Heart right ventricle (tissue), 16 donors: ENCODE data around the gene RTF1. TPM values are rescaled to one million over a fixed set of nuclear protein-coding genes. Genes with fewer than 3 reads are reported as not detected.

Source experiments
- ATAC-seq, 8 donors: fragments of 200-7000 bp; cut with Tn5 transposase; one replicate each; pipeline ENCODE4 v1.9.1; 2020; ENCODE audit warnings: mild to moderate bottlenecking in 8 of 8, moderate library complexity in 8 of 8, moderate number of reproducible peaks in 1 of 8
- DNase-seq, 2 donors: peaks; one replicate each; pipeline ENCODE4 v3.0.0-alpha.2; 2020
- H3K27ac ChIP-seq, 10 donors: fragments of 200-600 bp; sonication (generic) in 2 of 10; one replicate each; pipeline versions ENCODE4 v1.5.0 to v1.8.0; 2020 to 2022; ENCODE audit warnings: mild to moderate bottlenecking in 3 of 10
- H3K27me3 ChIP-seq, 7 donors: fragments of 200-600 bp; one replicate each; pipeline ENCODE4 v1.8.0; 2021 to 2022; ENCODE audit warnings: mild to moderate bottlenecking in 2 of 7
- H3K36me3 ChIP-seq, 9 donors: fragments of 200-600 bp; sonication (generic) in 1 of 9; one replicate each; pipeline versions ENCODE4 v1.5.0 to v1.8.0; 2020 to 2022; ENCODE audit warnings: mild to moderate bottlenecking in 2 of 9
- H3K4me1 ChIP-seq, 9 donors: fragments of 200-600 bp; sonication (generic) in 1 of 9; one replicate each; pipeline versions ENCODE4 v1.5.0 to v1.8.0; 2020 to 2022; ENCODE audit warnings: mild to moderate bottlenecking in 4 of 9
- H3K4me3 ChIP-seq, 10 donors: fragments of 200-600 bp; sonication (generic) in 2 of 10; one replicate each; pipeline versions ENCODE4 v1.5.0 to v1.8.0; 2020 to 2022; ENCODE audit warnings: mild to moderate bottlenecking in 7 of 10, moderate library complexity in 2 of 10
- H3K9me3 ChIP-seq, 11 donors: fragments of 200-600 bp in 10 of 11; sonication (generic) in 2 of 11; one replicate each; pipeline versions ENCODE4 v1.5.0 to v1.8.0; 2013 to 2022; ENCODE audit warnings: mild to moderate bottlenecking in 2 of 11, control low read depth in 1 of 11, moderate library complexity in 1 of 11
- WGBS, 2 donors: extraction: QIAGEN DNeasy Blood & Tissue Kit; methylation state at CpG; one replicate each; pipeline ENCODE4 v1.1.7; 2013; ENCODE audit warnings: inconsistent platforms in 1 of 2; 5-methylcytosine and 5-hydroxymethylcytosine counted together
- intact Hi-C, 10 donors: fragments of 100-400 bp; cut with DNase I; formaldehyde crosslinking; loops; one replicate each; pipeline versions ENCODE4 v1.11.1 to v1.14.2; 2022
- polyA plus RNA-seq, 2 donors: library from polyadenylated mRNA; stranded (reverse); fragments of 200-250 nt; gene quantifications; one replicate each; pipeline ENCODE4 v1.2.3, GENCODE V29; 2013
- total RNA-seq, 10 donors: library from RNA; stranded (reverse); fragmentation: NEBNext Ultra II Directional in 3 of 10; extraction: Animal tissue kit (Norgen Biotek cat#: 25700) in 3 of 10; gene quantifications; one replicate each; pipeline versions ENCODE4 v1.2.1 to v1.2.4, GENCODE V29; 2021 to 2023
- TF ChIP-seq, protein P1 (sequence below), 9 donors: fragments of 200-600 bp; sonication (generic) in 2 of 9; IDR thresholded peaks; one replicate each; pipeline versions ENCODE4 v1.5.0 to v1.8.0; 2021 to 2022; ENCODE audit warnings: antibody characterized with exemption in 9 of 9, mild to moderate bottlenecking in 5 of 9, moderate library complexity in 1 of 9
- donor health status: Arrhythmogenic right ventricular cardiomyopathy.
- donor health status: ischemic (EF 13 %, LVEDD 7.1; RV severe dilation, severe dysfunction).
- donor health status: healthy with polysubstance abuse.
- donor health status: DM: no; HTN: yes; CAD: no.
- donor health status: DM: no; HTN: no; CAD: no.
- donor health status: ischemic (EF 25% LVEDD 6.9; RV normal size, moderate dysfunction).
- donor health status: ischemic (EF 25% LVEDD 5.7; RV mildly dilated, moderate dysfunction).
- donor health status: healthy.
- donor health status: DM: yes; HTN: yes; CAD: no.
- donor health status: Ischemic cardiomyopathy.
- donor health status: ischemic (EF 35%, LVEDD 5.7; RV mildly dilated, moderate dysfunction).
- donor health status: nonischemic (EF 11% LVEDD 7.7; RV severe dilation, severe dysfunction).
- donor health status: DM: yes; HTN: yes; CAD: no.
- donor health status: PGD.
- donor health status: ischemic (EF 29% LVEDD 5.4; RV normal size, mild dysfunction).
- donor health status: nonischemic (EF 23%, LVEDD 6.1; RV moderate dilation, normal function).

Gene RTF1
- total and polyA plus RNA-seq, 12 donors, result 10.8 to 38.0 (median 30.7) TPM

DNA sequence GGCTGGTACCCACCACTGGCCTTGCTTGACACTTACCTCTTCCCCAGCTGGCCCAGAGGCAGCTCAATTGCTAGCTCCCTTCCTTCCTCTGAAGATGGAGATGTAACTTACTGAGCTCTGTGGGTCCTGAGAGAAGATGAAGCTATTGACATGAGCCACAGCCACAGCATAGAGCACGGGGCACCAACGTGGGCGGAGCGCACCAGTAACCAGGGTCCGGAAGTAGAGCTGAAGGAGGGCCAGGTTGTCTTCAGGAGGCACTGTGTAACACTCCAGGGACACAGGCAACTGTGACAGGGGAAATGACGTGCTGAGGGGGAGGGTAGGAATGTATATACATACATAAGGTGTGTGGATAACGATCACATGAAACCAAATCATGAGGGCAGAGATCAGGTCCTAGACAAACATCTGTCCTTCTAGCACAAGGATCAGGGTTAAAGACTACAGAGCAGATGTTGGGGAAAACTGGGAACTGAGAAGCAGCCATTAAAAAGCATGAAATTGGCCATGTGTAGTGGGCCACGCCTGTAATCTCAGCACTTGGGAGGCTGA lies 101.1 kb downstream of the RTF1 start:
- no peak overlapping the region for H3K27ac ChIP-seq
- peaks cover 0 to 13% (median 10%) of the 10 kb centered on the region in 9 donors for H3K4me1 ChIP-seq
- H3K9me3 ChIP-seq, result no peaks in the 10 kb centered on the region
- DNase-seq (no peak), ATAC-seq (no peak)
- H3K4me3 ChIP-seq, result no peak overlapping the region
- whole genome bisulfite sequencing, 2 donors, result 95 to 98% methylated on average over 8 of the region's 8 CpGs
- TF ChIP-seq, protein P1, sequence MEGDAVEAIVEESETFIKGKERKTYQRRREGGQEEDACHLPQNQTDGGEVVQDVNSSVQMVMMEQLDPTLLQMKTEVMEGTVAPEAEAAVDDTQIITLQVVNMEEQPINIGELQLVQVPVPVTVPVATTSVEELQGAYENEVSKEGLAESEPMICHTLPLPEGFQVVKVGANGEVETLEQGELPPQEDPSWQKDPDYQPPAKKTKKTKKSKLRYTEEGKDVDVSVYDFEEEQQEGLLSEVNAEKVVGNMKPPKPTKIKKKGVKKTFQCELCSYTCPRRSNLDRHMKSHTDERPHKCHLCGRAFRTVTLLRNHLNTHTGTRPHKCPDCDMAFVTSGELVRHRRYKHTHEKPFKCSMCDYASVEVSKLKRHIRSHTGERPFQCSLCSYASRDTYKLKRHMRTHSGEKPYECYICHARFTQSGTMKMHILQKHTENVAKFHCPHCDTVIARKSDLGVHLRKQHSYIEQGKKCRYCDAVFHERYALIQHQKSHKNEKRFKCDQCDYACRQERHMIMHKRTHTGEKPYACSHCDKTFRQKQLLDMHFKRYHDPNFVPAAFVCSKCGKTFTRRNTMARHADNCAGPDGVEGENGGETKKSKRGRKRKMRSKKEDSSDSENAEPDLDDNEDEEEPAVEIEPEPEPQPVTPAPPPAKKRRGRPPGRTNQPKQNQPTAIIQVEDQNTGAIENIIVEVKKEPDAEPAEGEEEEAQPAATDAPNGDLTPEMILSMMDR (IDR thresholded peaks at IDR 0.05), result no peak
- H3K27me3 ChIP-seq, result peaks cover 0 to 16% (median 10%) of the 10 kb centered on the region in 7 donors
- peaks cover 0 to 40% (median 8%) of the 10 kb centered on the region in 9 donors for H3K36me3 ChIP-seq
- intact Hi-C loops, result no loop called here

DNA sequence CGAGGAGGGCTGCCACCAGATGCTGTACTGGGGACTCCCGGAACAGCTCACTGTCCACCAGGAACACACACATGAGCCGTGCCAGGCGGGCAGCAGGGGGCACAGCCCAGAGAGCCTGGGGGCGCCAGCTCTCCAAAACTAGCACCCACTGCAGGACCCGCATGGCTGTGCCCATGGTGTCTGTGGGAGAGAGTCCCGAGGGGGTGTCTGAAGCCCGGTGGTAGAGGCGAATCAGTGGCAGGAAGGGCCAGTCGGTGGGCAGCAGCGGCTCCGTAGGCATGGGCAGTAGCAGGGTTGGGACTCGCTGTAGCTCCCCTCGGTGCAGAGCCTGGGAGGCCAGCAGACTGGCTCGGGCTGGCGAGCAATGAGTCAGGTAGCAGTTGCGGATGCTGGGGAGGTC lies 103.7 kb downstream of the RTF1 start:
- peak in 2 of 8 donors; percentile 24 to 26 for ATAC-seq
- Histone ChIP-seq H3K27me3 (no peaks in the 10 kb centered on the region), H3K36me3 (peaks cover 0 to 66% (median 15%) of the 10 kb centered on the region in 9 donors), H3K4me1 (no peaks in the 10 kb centered on the region), H3K9me3 (no peaks in the 10 kb centered on the region), H3K27ac (no peak overlapping the region), H3K4me3 (no peak overlapping the region)
- intact Hi-C loops, result no loop called here
- TF ChIP-seq, protein P1 (IDR thresholded peaks at IDR 0.05), result no peak
- WGBS, 2 donors, result 96% methylated on average over 17 of the region's 17 CpGs
- no peak for DNase-seq

DNA sequence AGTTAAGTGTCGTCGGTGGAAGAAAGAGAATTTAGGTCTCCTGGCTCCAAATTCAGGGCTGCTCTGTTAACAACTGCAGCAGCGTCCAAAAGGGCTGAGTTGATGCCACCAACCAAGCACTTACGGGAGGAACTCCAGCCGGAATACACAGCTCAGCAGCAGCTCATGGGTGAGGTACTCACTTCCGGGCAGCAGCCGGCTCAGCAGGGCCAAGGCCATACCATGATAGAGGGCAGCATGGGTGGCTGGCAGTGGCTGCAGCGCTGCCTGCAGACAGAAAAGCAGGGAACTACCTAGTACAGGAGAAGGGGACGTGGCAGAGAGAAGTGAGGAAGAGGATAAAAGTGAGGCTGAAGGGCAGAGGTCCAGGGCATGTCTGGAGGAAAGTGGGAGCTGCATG lies 104.7 kb downstream of the RTF1 start:
- Histone ChIP-seq H3K27me3 (no peaks in the 10 kb centered on the region), H3K27ac (no peak overlapping the region), H3K36me3 (peaks cover 0 to 76% (median 25%) of the 10 kb centered on the region in 9 donors), H3K4me3 (no peak overlapping the region), H3K9me3 (no peaks in the 10 kb centered on the region), H3K4me1 (no peaks in the 10 kb centered on the region)
- TF ChIP-seq, protein P1 (IDR thresholded peaks at IDR 0.05), result no peak
- 84 to 92% methylated on average over 9 of the region's 9 CpGs for WGBS, 2 donors
- ATAC-seq (no peak), DNase-seq (no peak)
- intact Hi-C loops, result no loop called here

DNA sequence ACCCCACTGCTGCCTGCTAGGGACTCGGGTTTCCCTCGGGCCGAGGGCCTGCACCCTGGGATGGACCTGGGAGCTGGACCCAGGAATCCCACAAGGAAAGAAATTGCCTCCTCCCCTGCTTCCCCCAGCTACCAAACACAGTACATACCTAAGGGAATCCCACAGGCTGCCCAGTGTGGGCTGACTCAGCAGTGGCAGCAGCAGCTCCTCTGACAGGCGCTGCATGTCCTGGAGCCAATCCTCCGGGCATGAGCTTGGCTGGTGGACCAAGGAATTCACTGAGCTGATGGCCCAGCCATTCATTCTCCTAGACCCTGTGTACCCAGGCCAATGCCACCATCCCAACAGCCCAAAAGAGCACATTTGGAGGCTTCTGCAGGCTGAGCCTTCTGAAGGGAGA lies 106.2 kb downstream of the RTF1 start:
- ATAC-seq, result no peak

More for the DNA sequence above, 106.2 kb downstream of the RTF1 start:
- H3K4me3 ChIP-seq, result no peak overlapping the region
- no peak for DNase-seq
- H3K27ac ChIP-seq, result no peak overlapping the region
- 95 to 96% methylated on average over 5 of the region's 5 CpGs for WGBS, 2 donors
- H3K4me1 ChIP-seq, result no peaks in the 10 kb centered on the region
- H3K36me3 ChIP-seq, result peaks cover 0 to 78% (median 40%) of the 10 kb centered on the region in 9 donors
- TF ChIP-seq, protein P1 (IDR thresholded peaks at IDR 0.05), result no peak
- no peaks in the 10 kb centered on the region for H3K27me3 ChIP-seq
- intact Hi-C loops, result no loop called here
- H3K9me3 ChIP-seq, result no peaks in the 10 kb centered on the region
